HepG2 (cell line): ENCODE results near the gene POFUT1. TPM values are rescaled to one million over a fixed set of nuclear protein-coding genes. Genes with fewer than 3 reads are reported as not detected.

ENCODE experiments used
- CREB3 ChIP-seq: sonication (generic); formaldehyde crosslinking; IDR thresholded peaks from 2 replicates; pipeline ENCODE4 v1.5.0; 2020; ENCODE audit warnings: missing genetic modification reagents
- FUBP1 ChIP-seq: sonication (generic); formaldehyde crosslinking; IDR thresholded peaks from 2 replicates; pipeline ENCODE4 v1.5.1; 2020; ENCODE audit warnings: missing genetic modification reagents, mild to moderate bottlenecking, borderline replicate concordance
- HOXA7 ChIP-seq: sonication (generic); formaldehyde crosslinking; IDR thresholded peaks from 2 replicates; pipeline ENCODE4 v1.8.1; 2022; ENCODE audit warnings: mild to moderate bottlenecking, missing genetic modification reagents, moderate library complexity
- KLF15 ChIP-seq: sonication (generic); formaldehyde crosslinking; IDR thresholded peaks from 2 replicates; pipeline ENCODE4 v1.8.1; 2023; ENCODE audit warnings: borderline replicate concordance, mild to moderate bottlenecking, inconsistent platforms, missing genetic modification reagents, mixed read lengths
- MTF2 ChIP-seq: sonication (generic); formaldehyde crosslinking; IDR thresholded peaks from 2 replicates; pipeline ENCODE4 v1.5.0; 2020; ENCODE audit warnings: missing genetic modification reagents, borderline replicate concordance
- PAF1 ChIP-seq: IDR thresholded peaks from 2 replicates; pipeline ENCODE4 v1.6.1; 2016; ENCODE audit warnings: missing genetic modification reagents, missing compliant biosample characterization
- RARG ChIP-seq: sonication (generic); formaldehyde crosslinking; IDR thresholded peaks from 2 replicates; pipeline ENCODE4 v1.4.0; 2020; ENCODE audit warnings: low read depth, mild to moderate bottlenecking, missing genetic modification reagents
- SRSF1 ChIP-seq: fragments of 200-400 bp; formaldehyde crosslinking; optimal IDR thresholded peaks from 2 replicates; pipeline ENCODE3; 2017; ENCODE audit warnings: mild to moderate bottlenecking, low read depth, low read length, moderate library complexity
- TBX3 ChIP-seq: fragments of 450-650 bp; IDR thresholded peaks from 2 replicates; pipeline ENCODE4 v1.6.1; 2017; ENCODE audit warnings: antibody characterized with exemption, mild to moderate bottlenecking, inconsistent platforms, borderline replicate concordance
- TEF ChIP-seq: sonication (generic); formaldehyde crosslinking; IDR thresholded peaks from 2 replicates; pipeline ENCODE4 v1.5.0; 2020; ENCODE audit warnings: missing genetic modification reagents
- ZBTB33 ChIP-seq: sonication (generic); formaldehyde crosslinking; IDR thresholded peaks from 2 replicates; pipeline ENCODE4 v1.4.0; 2020; ENCODE audit warnings: missing genetic modification reagents
- ZNF205 ChIP-seq: IDR thresholded peaks from 2 replicates; pipeline ENCODE4 v1.6.1; 2018; ENCODE audit warnings: missing biosample characterization, missing genetic modification reagents
- ZNF382 ChIP-seq: sonication (generic); formaldehyde crosslinking; IDR thresholded peaks from 2 replicates; pipeline ENCODE4 v1.5.0; 2020; ENCODE audit warnings: missing genetic modification reagents, mild to moderate bottlenecking, borderline replicate concordance
- ZNF562 ChIP-seq: sonication (generic); formaldehyde crosslinking; IDR thresholded peaks from 2 replicates; pipeline ENCODE4 v1.8.0; 2022; ENCODE audit warnings: missing genetic modification reagents, borderline replicate concordance
- ZNF607 ChIP-seq: sonication (generic); formaldehyde crosslinking; IDR thresholded peaks from 2 replicates; pipeline ENCODE4 v1.5.1; 2020; ENCODE audit warnings: missing genetic modification reagents, mild to moderate bottlenecking, borderline replicate concordance
- ZNF782 ChIP-seq: sonication (generic); formaldehyde crosslinking; IDR thresholded peaks from 2 replicates; pipeline ENCODE4 v1.4.0; 2020; ENCODE audit warnings: missing genetic modification reagents, mild to moderate bottlenecking, borderline replicate concordance
- ZSCAN25 ChIP-seq: sonication (generic); formaldehyde crosslinking; IDR thresholded peaks from 2 replicates; pipeline ENCODE4 v1.8.0; 2022; ENCODE audit warnings: mild to moderate bottlenecking, missing genetic modification reagents
- polyA plus RNA-seq, 8 experiments: library from polyadenylated mRNA; depleted of rRNA in 3 of 8; stranded (reverse) in 7 of 8; unstranded in 1 of 8; fragments of >200 nt; fragmentation: Illumina TruSeq in 4 of 8; extraction: Trizol in 4 of 8; gene quantifications; 2 replicates each; pipeline versions ENCODE4 v1.2.1 to v1.2.3, GENCODE V29; 2011 to 2016; ENCODE audit warnings: low read depth in 4 of 8, missing spikeins in 1 of 8, mixed read lengths in 1 of 8; ENCODE audit not compliant: insufficient read depth in 1 of 8
- total RNA-seq, 5 experiments: library from RNA; depleted of rRNA; stranded (reverse); fragments of >200 nt; fragmentation: Illumina TruSeq; extraction: Trizol; gene quantifications; 2 replicates each; pipeline ENCODE4 v1.2.3, GENCODE V29; 2016; ENCODE audit warnings: low read depth in 1 of 5
- TF ChIP-seq, protein P1 (sequence below), 2 experiments: IDR thresholded peaks; 2 replicates each; pipeline ENCODE4 v1.6.1; 2011 to 2012; ENCODE audit warnings: low read length in 2 of 2, borderline replicate concordance in 1 of 2, low read depth in 1 of 2, mild to moderate bottlenecking in 1 of 2, moderate library complexity in 1 of 2

The POFUT1 gene
- total and polyA plus RNA-seq, 2 of the 13 experiments (the other 11 are each of a cell fraction or from before 2014, with no cell fraction given) = 35.5 to 58.3 TPM

DNA sequence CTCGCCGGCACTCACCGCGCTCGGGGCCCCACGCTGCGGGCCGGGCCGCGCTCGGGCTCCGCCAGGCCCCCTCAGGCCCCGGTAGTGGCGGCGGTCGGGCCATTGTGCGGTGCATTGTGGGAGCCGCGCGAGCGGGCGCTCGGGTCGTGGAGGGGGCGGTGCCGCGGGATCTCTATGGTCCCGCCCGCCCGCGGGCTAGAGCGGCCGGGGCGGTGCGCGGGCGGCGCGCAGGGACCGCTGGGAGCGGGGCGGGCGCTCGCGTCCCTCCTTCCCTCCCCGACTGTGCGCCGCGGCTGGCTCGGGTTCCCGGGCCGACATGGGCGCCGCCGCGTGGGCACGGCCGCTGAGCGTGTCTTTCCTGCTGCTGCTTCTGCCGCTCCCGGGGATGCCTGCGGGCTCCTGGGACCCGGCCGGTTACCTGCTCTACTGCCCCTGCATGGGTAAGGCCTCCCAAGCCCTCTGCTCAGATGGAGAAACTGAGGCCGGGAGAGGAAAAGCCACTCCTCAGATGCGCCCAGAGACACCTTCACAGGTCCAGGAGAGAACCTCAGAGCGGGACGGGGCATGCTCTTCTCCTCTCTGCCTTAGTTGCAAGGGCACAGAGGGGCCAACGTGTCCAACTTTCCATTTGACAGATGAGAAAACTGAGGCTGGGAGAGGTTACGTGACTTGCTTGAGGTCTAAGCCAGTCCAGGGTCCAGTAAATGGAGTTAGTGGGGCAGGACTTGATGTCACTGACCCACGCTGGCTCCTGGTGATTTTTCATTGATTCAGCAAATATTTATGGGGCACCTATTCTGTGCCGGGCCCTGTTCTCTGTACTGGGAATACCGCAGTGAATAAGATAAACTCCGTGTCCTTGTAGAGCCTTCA, at the start of gene POFUT1, which contains the start of gene PLAGL2 (continued):
- TF ChIP-seq TBX3 (no peak), MTF2 (CRISPR knock-in tag) (peak; percentile 77; the same call in 1 of the 2 replicates), ZBTB33 (CRISPR knock-in tag) (0 out of 2 replicates have a peak, but pooled peaks have one; percentile 19), ZNF382 (CRISPR knock-in tag) (no peak), KLF15 (CRISPR knock-in tag) (peak; percentile 67; the same call in 1 of the 2 replicates), TEF (CRISPR knock-in tag) (no peak; the same call in 1 of the 2 replicates), ZNF562 (CRISPR knock-in tag) (no peak), PAF1 (CRISPR knock-in tag) (no peak), CREB3 (CRISPR knock-in tag) (peak; percentile 98), ZNF205 (CRISPR knock-in tag) (peak; percentile 21; the same call in 1 of the 2 replicates), ZSCAN25 (CRISPR knock-in tag) (peak; percentile 88), SRSF1 (peak; percentile 18), HOXA7 (CRISPR knock-in tag) (no peak), RARG (CRISPR knock-in tag) (no peak; the same call in 1 of the 2 replicates), ZNF607 (CRISPR knock-in tag) (peak; percentile 81), FUBP1 (CRISPR knock-in tag) (0 out of 2 replicates have a peak, but pooled peaks have one; percentile 50), ZNF782 (CRISPR knock-in tag) (no peak)
- TF ChIP-seq, protein P1, sequence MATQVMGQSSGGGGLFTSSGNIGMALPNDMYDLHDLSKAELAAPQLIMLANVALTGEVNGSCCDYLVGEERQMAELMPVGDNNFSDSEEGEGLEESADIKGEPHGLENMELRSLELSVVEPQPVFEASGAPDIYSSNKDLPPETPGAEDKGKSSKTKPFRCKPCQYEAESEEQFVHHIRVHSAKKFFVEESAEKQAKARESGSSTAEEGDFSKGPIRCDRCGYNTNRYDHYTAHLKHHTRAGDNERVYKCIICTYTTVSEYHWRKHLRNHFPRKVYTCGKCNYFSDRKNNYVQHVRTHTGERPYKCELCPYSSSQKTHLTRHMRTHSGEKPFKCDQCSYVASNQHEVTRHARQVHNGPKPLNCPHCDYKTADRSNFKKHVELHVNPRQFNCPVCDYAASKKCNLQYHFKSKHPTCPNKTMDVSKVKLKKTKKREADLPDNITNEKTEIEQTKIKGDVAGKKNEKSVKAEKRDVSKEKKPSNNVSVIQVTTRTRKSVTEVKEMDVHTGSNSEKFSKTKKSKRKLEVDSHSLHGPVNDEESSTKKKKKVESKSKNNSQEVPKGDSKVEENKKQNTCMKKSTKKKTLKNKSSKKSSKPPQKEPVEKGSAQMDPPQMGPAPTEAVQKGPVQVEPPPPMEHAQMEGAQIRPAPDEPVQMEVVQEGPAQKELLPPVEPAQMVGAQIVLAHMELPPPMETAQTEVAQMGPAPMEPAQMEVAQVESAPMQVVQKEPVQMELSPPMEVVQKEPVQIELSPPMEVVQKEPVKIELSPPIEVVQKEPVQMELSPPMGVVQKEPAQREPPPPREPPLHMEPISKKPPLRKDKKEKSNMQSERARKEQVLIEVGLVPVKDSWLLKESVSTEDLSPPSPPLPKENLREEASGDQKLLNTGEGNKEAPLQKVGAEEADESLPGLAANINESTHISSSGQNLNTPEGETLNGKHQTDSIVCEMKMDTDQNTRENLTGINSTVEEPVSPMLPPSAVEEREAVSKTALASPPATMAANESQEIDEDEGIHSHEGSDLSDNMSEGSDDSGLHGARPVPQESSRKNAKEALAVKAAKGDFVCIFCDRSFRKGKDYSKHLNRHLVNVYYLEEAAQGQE (IDR thresholded peaks at IDR 0.05; ENCODE audit: borderline replicate concordance in 1 of 2, low read depth in 1 of 2, low read length in 2 of 2) = peak in 1 of 2 experiments; percentile 76; a peak in 2 of 4 replicates
